IMR-90 (cell line): ENCODE results near the gene IL16. TPM values are rescaled to one million over a fixed set of nuclear protein-coding genes. Genes with fewer than 3 reads are reported as not detected.

ENCODE experiments used
- ATAC-seq: fragments of 200-7000 bp; cut with Tn5 transposase; 2 replicates; pipeline ENCODE4 v1.9.1; 2020; ENCODE audit warnings: low read depth, mild to moderate bottlenecking, moderate library complexity
- BruUV-seq: library from RNA; stranded (reverse); fragments of 400-500 nt; replicated peaks from 2 replicates; lab custom pipeline; 2021; lab: Mats Ljungman, UMichigan
- CTCF ChIA-PET: fragments of 300-600 bp; formaldehyde crosslinking; extraction: SDS; loops from one replicate; lab custom pipeline; 2021; ENCODE audit warnings: antibody characterized with exemption; lab: Yijun Ruan, JAX
- POLR2A ChIA-PET: fragments of 300-600 bp; sonication (Branson Sonifier 250); formaldehyde crosslinking; loops from one replicate; lab custom pipeline; 2022; ENCODE audit warnings: antibody characterized with exemption; ENCODE audit not compliant: unreplicated experiment; lab: Charles Lee
- DNase-seq: peaks from one replicate; pipeline ENCODE4 v3.0.0; 2013
- H2AFZ ChIP-seq: replicated peaks from 2 replicates; pipeline ENCODE3; 2013; ENCODE audit warnings: low read length, mild to moderate bottlenecking; ENCODE audit not compliant: poor library complexity
- H2AK5ac ChIP-seq: 2 replicates; pipeline ENCODE4 v1.6.1; 2013; ENCODE audit warnings: low read depth, low read length, inconsistent platforms
- H2AK9ac ChIP-seq: replicated peaks from 2 replicates; pipeline ENCODE3; 2013; ENCODE audit warnings: mild to moderate bottlenecking, low read depth, low read length, moderate library complexity; ENCODE audit not compliant: poor library complexity
- H2BK120ac ChIP-seq: 2 replicates; pipeline ENCODE4 v1.6.1; 2013; ENCODE audit warnings: low read depth, low read length, inconsistent platforms
- H2BK15ac ChIP-seq: 3 replicates; pipeline ENCODE4 v1.6.1; 2013; ENCODE audit warnings: low read depth, low read length, inconsistent platforms
- H2BK20ac ChIP-seq: 2 replicates; pipeline ENCODE4 v1.6.1; 2013; ENCODE audit warnings: low read depth, mild to moderate bottlenecking, inconsistent platforms, low read length, moderate library complexity
- H2BK5ac ChIP-seq: 2 replicates; pipeline ENCODE4 v1.6.1; 2013; ENCODE audit warnings: mild to moderate bottlenecking, low read depth, low read length, inconsistent platforms; ENCODE audit not compliant: poor library complexity, severe bottlenecking
- H3K14ac ChIP-seq: replicated peaks from 2 replicates; pipeline ENCODE4 v1.6.1; 2013; ENCODE audit warnings: low read depth, low read length, inconsistent platforms
- H3K18ac ChIP-seq: 2 replicates; pipeline ENCODE4 v1.6.1; 2013; ENCODE audit warnings: low read depth, low read length, control low read depth
- H3K23ac ChIP-seq: 2 replicates; pipeline ENCODE4 v1.6.1; 2013; ENCODE audit warnings: low read depth, low read length, inconsistent platforms
- H3K27ac ChIP-seq: 2 replicates; pipeline ENCODE4 v1.5.1; 2013; ENCODE audit warnings: mild to moderate bottlenecking, control low read depth, low read length; ENCODE audit not compliant: insufficient read depth
- H3K27me3 ChIP-seq: 2 replicates; pipeline ENCODE4 v1.6.1; 2013; ENCODE audit warnings: low read length; ENCODE audit not compliant: control insufficient read depth, insufficient read depth
- H3K36me3 ChIP-seq: 2 replicates; pipeline ENCODE4 v1.6.1; 2013; ENCODE audit warnings: low read length, mixed read lengths; ENCODE audit not compliant: control insufficient read depth, insufficient read depth
- H3K4ac ChIP-seq: 2 replicates; pipeline ENCODE4 v1.6.1; 2013; ENCODE audit warnings: low read depth, low read length, inconsistent platforms
- H3K4me1 ChIP-seq: 2 replicates; pipeline ENCODE4 v1.6.1; 2013; ENCODE audit warnings: low read length, mixed read lengths; ENCODE audit not compliant: control insufficient read depth, insufficient read depth
- H3K4me2 ChIP-seq: 2 replicates; pipeline ENCODE4 v1.6.1; 2013; ENCODE audit warnings: low read depth, mild to moderate bottlenecking, control low read depth, low read length, moderate library complexity
- H3K4me3 ChIP-seq: 2 replicates; pipeline ENCODE4 v1.5.1; 2013; ENCODE audit warnings: low read depth, mild to moderate bottlenecking, control low read depth, low read length, moderate library complexity; ENCODE audit not compliant: insufficient read depth
- H3K56ac ChIP-seq: 2 replicates; pipeline ENCODE4 v1.6.1; 2013; ENCODE audit warnings: low read length, inconsistent platforms; ENCODE audit not compliant: insufficient read depth; ENCODE audit errors: extremely low read depth
- H3K79me1 ChIP-seq, 2 experiments: 2 replicates each; pipeline ENCODE4 v1.6.1; 2013; ENCODE audit warnings: low read length in 2 of 2, inconsistent platforms in 1 of 2, low read depth in 1 of 2
- H3K9ac ChIP-seq: 2 replicates; pipeline ENCODE4 v1.6.1; 2013; ENCODE audit warnings: low read depth, low read length, control low read depth
- H3K9me1 ChIP-seq: 2 replicates; pipeline ENCODE4 v1.6.1; 2013; ENCODE audit warnings: low read length, inconsistent platforms; ENCODE audit not compliant: insufficient read depth
- H3K9me3 ChIP-seq: 2 replicates; pipeline ENCODE4 v1.6.1; 2013; ENCODE audit warnings: low read length; ENCODE audit not compliant: control insufficient read depth, insufficient read depth
- H4K20me1 ChIP-seq: 2 replicates; pipeline ENCODE4 v1.6.1; 2013; ENCODE audit warnings: low read length, inconsistent platforms; ENCODE audit not compliant: insufficient read depth
- H4K5ac ChIP-seq: 2 replicates; pipeline ENCODE4 v1.6.1; 2013; ENCODE audit warnings: mild to moderate bottlenecking, low read depth, low read length, control low read depth
- H4K8ac ChIP-seq, 2 experiments: 2 replicates each; pipeline ENCODE4 v1.6.1; 2013; ENCODE audit warnings: low read depth in 2 of 2, low read length in 2 of 2, control low read depth in 1 of 2, inconsistent platforms in 1 of 2
- H4K91ac ChIP-seq: 2 replicates; pipeline ENCODE4 v1.6.1; 2013; ENCODE audit warnings: low read depth, low read length, inconsistent platforms; ENCODE audit not compliant: insufficient read depth
- BHLHE40 ChIP-seq: fragments of 150-350 bp; IDR thresholded peaks from 2 replicates; pipeline ENCODE4 v1.6.1; 2016; ENCODE audit warnings: mild to moderate bottlenecking, low read depth, low read length
- CEBPB ChIP-seq: IDR thresholded peaks from 2 replicates; pipeline ENCODE4 v1.6.1; 2012; ENCODE audit warnings: low read depth, low read length, improper control_type of control experiment
- CHD1 ChIP-seq: IDR thresholded peaks from 2 replicates; pipeline ENCODE4 v1.6.1; 2012; ENCODE audit warnings: low read depth, low read length, improper control_type of control experiment
- CTCF ChIP-seq: conservative IDR thresholded peaks from 2 replicates; pipeline ENCODE4 v1.5.1; 2012; ENCODE audit warnings: mild to moderate bottlenecking, low read depth, low read length, improper control_type of control experiment
- ELK1 ChIP-seq: fragments of 150-350 bp; IDR thresholded peaks from 2 replicates; pipeline ENCODE4 v1.6.1; 2016; ENCODE audit warnings: low read depth, mild to moderate bottlenecking, low read length, moderate library complexity, borderline replicate concordance
- MAFK ChIP-seq: IDR thresholded peaks from 2 replicates; pipeline ENCODE4 v1.6.1; 2012; ENCODE audit warnings: low read depth, low read length, improper control_type of control experiment
- MAZ ChIP-seq: IDR thresholded peaks from 2 replicates; pipeline ENCODE4 v1.6.1; 2012; ENCODE audit warnings: low read depth, mild to moderate bottlenecking, low read length, improper control_type of control experiment, moderate library complexity, borderline replicate concordance
- MXI1 ChIP-seq: IDR thresholded peaks from 2 replicates; pipeline ENCODE4 v1.6.1; 2012; ENCODE audit warnings: low read depth, mild to moderate bottlenecking, low read length, moderate library complexity, borderline replicate concordance
- NFE2L2 ChIP-seq: fragments of 150-350 bp; IDR thresholded peaks from 2 replicates; pipeline ENCODE4 v1.6.1; 2016; ENCODE audit warnings: low read depth, mild to moderate bottlenecking, low read length
- POLR2A ChIP-seq: IDR thresholded peaks from 2 replicates; pipeline ENCODE4 v1.6.1; 2012; ENCODE audit warnings: mild to moderate bottlenecking, low read depth, low read length
- RAD21 ChIP-seq: IDR thresholded peaks from 2 replicates; pipeline ENCODE4 v1.6.1; 2012; ENCODE audit warnings: low read length, improper control_type of control experiment
- RFX5 ChIP-seq: IDR thresholded peaks from 2 replicates; pipeline ENCODE4 v1.8.0; 2012; ENCODE audit warnings: low read depth, mild to moderate bottlenecking, low read length, moderate library complexity
- SMC3 ChIP-seq: fragments of 150-350 bp; IDR thresholded peaks from 2 replicates; pipeline ENCODE4 v1.6.1; 2016; ENCODE audit warnings: low read depth, mild to moderate bottlenecking, antibody characterized with exemption, low read length, moderate library complexity
- USF2 ChIP-seq: fragments of 150-350 bp; IDR thresholded peaks from 2 replicates; pipeline ENCODE4 v1.6.1; 2017; ENCODE audit warnings: mild to moderate bottlenecking, antibody characterized with exemption, low read length, low read depth
- WGBS, 2 experiments: methylation state at CpG; one replicate each; pipeline versions ENCODE4 v1.1.5 to v1.1.7; 2013; ENCODE audit warnings: missing lambda C conversion rate in 2 of 2; ENCODE audit not compliant: insufficient read length in 1 of 2; ENCODE audit errors: extremely low coverage in 2 of 2; 5-methylcytosine and 5-hydroxymethylcytosine counted together
- dilution Hi-C: fragments of 300-500 bp; cut with HindIII; formaldehyde crosslinking; loops from one replicate; pipeline ENCODE4 v1.14.3; 2018; ENCODE audit warnings: low sequenced_read_pairs; ENCODE audit not compliant: unreplicated experiment
- in situ Hi-C: fragments of 300-500 bp; cut with MboI; formaldehyde crosslinking; loops from 3 replicates; pipeline ENCODE4 v1.14.3; 2019; ENCODE audit warnings: low sequenced_read_pairs, inconsistent platforms, mixed read lengths
- intact Hi-C: fragments of 100-400 bp; cut with micrococcal nuclease; formaldehyde crosslinking; loops from 2 replicates; pipeline ENCODE4 v1.10.0; 2022
- polyA plus RNA-seq, 3 experiments: library from polyadenylated mRNA; depleted of rRNA; stranded (reverse); fragments of >200 nt; gene quantifications; 2 replicates each; pipeline ENCODE4 v1.2.3, GENCODE V29; 2012; ENCODE audit warnings: low replicate concordance in 1 of 3
- total RNA-seq: library from RNA; depleted of rRNA; stranded (reverse); fragments of >200 nt; gene quantifications from 2 replicates; pipeline ENCODE4 v1.2.3, GENCODE V29; 2012

IL16 gene
- total and polyA plus RNA-seq, 2 of the 4 experiments (the other 2 are of a cell fraction), result 0.18 to 0.27 TPM

GRCh38 chr15:81209635-81210034, 13.0 kb downstream of the IL16 start:
- H4K8ac ChIP-seq, result no peak overlapping the region
- no peak overlapping the region for H3K9ac ChIP-seq
- in situ Hi-C loops (no loop called here), dilution Hi-C loops (no loop called here), intact Hi-C loops (no loop called here)
- no peak overlapping the region for H4K91ac ChIP-seq
- H2AFZ ChIP-seq, result no peak overlapping the region
- no peaks in the 10 kb centered on the region for H3K9me1 ChIP-seq
- no peak overlapping the region for H4K5ac ChIP-seq
- no peak overlapping the region for H3K14ac ChIP-seq
- H4K20me1 ChIP-seq, result no peaks in the 10 kb centered on the region
- no peak overlapping the region for H3K56ac ChIP-seq
- H3K27me3 ChIP-seq, result no peaks in the 10 kb centered on the region
- no peak overlapping the region for H2BK5ac ChIP-seq
- H3K4me2 ChIP-seq, result no peak overlapping the region
- no peak for DNase-seq
- no peak for ATAC-seq
- no peak overlapping the region for H2AK5ac ChIP-seq
- H3K36me3 ChIP-seq, result no peaks in the 10 kb centered on the region
- no peak overlapping the region for H2BK20ac ChIP-seq
- no TSS peak for BruUV-seq
- POLR2A ChIA-PET, result no interaction called here
- no peak overlapping the region for H3K4ac ChIP-seq
- H3K23ac ChIP-seq, result no peak overlapping the region
- no peak for TF ChIP-seq RFX5
- TF ChIP-seq MXI1, result no peak
- no peak for TF ChIP-seq ELK1
- no peak for TF ChIP-seq NFE2L2
- no peak for TF ChIP-seq BHLHE40
- no peak for TF ChIP-seq CHD1
- TF ChIP-seq CEBPB, result no peak
- TF ChIP-seq MAFK, result no peak
- no peak for TF ChIP-seq USF2
- no peak for TF ChIP-seq CTCF
- TF ChIP-seq MAZ, result no peak
- TF ChIP-seq RAD21, result no peak
- no peak for TF ChIP-seq SMC3
- no peak for TF ChIP-seq POLR2A
- H3K9me3 ChIP-seq, result peaks cover 2% of the 10 kb centered on the region; the same call in 1 of the 2 replicates
- no CpG with 5 or more reads among the region's 5 CpGs for WGBS, 2 experiments
- H2AK9ac ChIP-seq, result no peak overlapping the region
- H2BK15ac ChIP-seq, result no peak overlapping the region
- no peak overlapping the region for H3K4me3 ChIP-seq
- H3K18ac ChIP-seq, result no peak overlapping the region
- no peaks in the 10 kb centered on the region for H3K79me1 ChIP-seq
- H3K4me1 ChIP-seq, result no peaks in the 10 kb centered on the region
- CTCF ChIA-PET, result no interaction called here
- H2BK120ac ChIP-seq, result no peak overlapping the region
- H3K27ac ChIP-seq, result no peak overlapping the region
